Stimulated activated CD8-positive, alpha-beta memory T cell treated with anti-CD3 and anti-CD28 coated beads, Interleukin-15, amount 100 ng/mL, for 24 hours (primary cell): ENCODE measurements around the gene CYS1.
"Not testable (repeated sequence)": the region's sequence is repeated elsewhere in the genome, so short reads cannot be mapped to it uniquely, and the experiment has no call there.

Experiments
- DNase-seq: peaks from one replicate; pipeline ENCODE4 v3.0.0-alpha.2; 2020; ENCODE audit warnings: low read depth

CYS1 gene

DNA sequence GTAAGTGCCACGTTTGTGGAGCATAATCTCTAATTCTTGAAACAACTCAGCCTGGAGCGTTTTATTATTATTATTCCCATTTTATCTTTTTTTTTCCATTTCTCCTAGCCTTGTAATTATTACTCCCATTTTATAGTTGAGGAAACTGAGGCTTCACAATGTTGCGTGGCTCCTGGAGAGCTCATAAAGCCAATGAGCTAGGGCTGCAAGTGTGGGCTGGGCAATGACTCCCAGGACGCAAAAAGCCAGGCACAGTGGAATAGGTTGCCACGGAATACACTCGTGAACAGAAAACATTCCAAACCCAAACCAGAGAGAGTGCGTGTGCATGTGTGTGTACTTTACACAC lies 50.4 kb downstream of the CYS1 start:
- DNase-seq: no peak

DNA sequence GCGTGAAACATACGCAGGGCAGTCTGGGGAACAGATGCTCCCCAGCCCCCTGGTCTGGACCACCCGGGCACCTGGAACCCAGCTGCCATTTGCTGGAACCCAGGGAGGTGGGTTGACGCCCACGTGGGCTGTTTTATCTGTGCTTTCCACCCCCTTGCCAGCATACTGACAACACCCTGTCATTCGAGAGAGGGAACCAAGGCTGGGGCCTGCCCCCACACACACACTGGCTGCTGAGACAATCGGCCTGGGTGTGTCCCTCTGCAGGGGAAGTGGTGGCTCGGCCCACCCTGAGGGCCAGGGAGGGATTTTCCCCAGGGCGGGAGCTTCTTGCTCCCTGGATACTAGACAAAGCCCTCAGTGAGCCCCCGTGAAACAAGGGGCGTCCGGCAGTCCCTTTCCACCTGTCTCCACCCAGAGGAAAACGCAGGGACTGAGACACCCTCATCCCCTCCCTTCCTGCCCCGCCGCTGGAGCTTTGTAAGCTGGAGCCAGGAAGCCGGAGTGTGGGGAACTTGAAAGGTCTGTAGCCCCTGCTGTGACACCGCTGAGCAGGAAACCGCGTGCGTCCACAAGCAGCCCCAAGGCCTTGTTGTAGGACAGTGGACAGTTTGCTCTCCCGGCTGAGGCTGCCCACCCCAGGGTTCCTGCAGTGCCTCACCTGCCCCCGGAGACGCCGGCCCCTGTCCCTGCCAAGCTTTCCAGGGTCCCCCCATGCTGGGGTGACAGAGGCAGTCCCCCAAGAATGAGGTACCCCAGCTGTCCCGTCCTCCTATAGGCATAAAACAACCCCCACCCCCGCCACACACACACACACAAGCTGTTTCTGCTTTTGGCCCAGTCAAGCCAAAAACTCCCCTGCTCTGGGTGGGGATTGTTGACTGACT lies 51.0 kb downstream of the CYS1 start:
- peak; percentile 28 for DNase-seq

DNA sequence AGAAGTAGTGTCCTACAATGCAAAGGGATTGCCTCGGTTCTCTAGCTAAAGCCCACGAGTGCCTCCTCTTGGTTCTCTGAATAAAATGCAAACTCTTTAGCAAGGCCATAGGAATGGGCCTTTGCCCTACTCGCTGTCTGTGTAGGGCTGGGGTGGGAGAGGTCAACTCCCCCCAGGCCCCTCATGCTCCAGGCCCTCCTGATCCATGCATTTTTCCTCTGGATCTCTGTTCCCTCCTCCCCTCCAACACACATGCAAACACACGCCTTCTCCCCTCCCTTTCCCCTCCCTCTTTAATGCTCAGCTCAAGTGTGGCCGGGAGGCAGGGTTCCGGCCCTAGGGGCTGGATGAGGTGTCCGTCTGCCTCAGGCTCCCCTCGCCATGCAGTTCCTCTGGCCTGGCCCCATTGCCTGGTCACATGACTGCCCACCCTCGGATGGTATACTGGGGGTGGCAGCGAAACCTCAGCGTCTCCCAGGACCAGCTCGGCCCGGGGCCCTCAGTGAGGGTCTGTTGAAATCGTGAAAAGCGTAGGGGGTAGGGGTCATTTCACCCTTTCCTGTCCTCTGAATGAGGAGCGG lies 51.7 kb downstream of the CYS1 start:
- no peak for DNase-seq

DNA sequence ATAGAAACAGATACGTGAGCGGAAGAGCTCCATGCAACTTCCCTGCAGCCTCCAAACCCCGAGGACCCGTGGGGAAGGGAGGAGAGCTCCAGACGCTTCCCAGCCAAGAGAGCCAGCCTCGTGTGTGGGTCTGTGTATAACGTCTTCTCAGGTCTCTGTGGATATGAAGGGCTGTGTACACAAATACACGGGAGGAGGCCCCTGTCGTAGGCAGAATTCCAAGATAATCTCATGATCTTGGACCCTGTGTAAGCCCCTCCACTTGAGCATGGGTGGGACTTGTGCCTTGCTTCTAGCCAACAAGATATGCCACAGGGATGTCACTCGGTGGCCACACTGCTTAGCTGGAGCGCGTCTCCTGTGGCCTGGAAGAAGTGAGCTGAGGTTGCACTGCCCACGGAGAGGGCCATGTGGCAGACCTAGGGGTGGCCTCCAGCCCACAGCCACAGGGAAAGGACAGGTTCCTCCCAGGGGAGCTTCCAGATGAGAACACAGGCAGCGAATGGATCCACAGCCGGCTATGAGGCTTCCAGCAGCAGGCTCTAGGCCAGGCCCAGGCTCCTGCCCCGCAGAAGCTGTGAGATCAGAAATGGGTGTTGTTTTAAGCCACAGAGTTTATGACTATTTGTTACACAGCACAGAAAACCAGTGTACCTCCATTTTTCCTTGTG lies 52.4 kb downstream of the CYS1 start:
- no peak for DNase-seq

DNA sequence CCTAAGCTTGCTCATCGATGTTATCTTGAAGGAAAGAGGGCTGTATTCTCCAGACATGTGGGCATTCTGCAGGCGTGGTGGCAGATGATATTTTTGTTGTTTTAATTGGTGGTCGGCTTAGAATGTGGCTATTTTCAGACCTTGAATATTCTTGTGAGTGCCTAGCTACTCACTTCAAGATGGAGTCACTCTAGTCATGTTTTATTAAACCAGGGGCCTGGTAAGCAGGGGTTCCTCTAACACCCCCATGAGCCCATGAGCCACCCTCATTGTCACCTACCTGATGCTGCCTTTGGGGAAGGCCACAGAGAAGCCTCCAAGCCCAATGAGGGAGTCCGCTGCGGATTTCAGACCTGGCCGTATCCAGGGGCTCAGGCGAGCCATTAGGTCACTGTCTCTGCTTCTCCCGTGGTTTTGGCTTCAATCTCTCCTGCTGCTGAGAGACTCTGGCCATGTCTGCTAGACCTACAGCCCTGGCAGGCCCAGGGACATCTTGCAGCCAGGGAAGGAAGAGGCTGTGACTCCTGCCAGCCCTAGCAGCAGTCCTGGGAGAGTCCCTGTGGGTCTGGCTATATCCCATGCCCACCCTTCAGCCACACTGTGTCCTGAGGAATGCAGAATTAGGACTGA lies 53.2 kb downstream of the CYS1 start:
- no peak for DNase-seq

DNA sequence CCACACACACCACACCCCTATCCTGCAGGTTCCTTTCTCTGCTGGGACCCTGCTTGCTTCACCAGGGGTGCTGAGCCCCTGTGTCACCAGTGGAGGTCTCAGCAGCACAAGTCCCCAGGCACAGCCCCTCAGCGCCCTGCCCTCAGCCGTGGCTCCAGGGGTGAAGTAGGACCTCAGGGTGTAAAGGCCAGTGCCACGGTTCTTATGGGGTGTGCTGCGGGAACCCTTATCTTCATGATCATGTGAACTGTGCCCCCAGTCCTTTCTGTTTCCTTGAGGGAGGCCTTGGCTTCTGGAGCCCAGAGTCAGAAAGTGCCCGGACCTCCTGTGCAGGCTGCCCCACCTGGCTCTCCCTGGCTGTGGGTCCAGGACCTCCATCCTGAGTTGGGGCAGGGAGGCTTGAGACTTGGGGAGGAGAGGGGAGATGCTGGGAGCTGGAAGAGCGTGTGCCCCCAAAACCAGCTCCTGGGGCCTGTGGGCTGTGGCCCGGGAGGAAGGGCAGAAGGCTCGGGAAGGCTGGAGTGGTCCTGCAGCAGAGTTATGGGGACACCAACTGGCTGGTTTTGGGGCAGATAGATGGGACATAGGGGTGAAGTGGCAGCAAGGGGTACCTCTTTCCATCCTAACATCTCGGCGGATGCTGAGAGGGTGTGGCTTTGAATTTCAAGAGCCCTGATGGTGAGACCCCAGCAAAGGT lies 57.1 kb downstream of the CYS1 start:
- DNase-seq: no peak

DNA sequence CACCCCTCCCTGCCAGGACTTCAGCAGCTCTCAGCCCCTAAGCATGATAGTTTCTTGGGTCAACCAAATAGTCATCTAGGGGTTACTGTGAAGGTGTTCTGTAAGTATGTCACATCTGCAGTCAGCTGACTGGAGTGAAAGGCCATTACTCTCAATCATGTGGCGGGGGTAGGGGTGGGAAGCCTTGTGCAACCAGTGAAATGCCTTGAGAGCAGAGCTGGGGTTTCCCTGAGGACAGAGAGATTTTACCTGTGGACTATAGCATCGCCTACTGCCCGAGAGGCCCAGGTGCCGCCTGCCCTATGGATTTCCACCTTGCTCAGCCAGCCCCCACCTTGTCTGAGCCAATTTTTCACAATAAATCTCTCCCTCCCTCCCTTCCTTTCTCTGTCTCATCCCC lies 57.8 kb downstream of the CYS1 start:
- no peak for DNase-seq

DNA sequence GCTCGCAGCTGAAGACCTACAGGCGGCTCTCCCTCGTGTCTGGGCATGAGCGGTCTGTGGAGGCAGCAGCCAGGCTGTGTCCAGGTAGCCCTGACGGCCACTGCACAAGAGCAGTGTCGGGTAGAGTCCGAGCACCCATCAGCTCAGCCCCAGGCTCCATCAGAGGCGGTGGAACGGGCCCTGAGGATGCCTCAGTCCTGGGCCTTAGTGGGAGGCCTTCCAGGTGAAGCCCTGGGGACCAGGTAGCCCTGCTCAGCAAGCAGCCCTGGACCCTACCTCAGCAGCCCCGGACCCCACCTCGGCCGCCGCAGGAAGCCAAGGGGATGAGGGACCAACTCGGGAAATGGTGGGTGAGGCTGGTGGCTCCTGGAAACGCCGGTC lies 58.2 kb downstream of the CYS1 start:
- DNase-seq: no peak

DNA sequence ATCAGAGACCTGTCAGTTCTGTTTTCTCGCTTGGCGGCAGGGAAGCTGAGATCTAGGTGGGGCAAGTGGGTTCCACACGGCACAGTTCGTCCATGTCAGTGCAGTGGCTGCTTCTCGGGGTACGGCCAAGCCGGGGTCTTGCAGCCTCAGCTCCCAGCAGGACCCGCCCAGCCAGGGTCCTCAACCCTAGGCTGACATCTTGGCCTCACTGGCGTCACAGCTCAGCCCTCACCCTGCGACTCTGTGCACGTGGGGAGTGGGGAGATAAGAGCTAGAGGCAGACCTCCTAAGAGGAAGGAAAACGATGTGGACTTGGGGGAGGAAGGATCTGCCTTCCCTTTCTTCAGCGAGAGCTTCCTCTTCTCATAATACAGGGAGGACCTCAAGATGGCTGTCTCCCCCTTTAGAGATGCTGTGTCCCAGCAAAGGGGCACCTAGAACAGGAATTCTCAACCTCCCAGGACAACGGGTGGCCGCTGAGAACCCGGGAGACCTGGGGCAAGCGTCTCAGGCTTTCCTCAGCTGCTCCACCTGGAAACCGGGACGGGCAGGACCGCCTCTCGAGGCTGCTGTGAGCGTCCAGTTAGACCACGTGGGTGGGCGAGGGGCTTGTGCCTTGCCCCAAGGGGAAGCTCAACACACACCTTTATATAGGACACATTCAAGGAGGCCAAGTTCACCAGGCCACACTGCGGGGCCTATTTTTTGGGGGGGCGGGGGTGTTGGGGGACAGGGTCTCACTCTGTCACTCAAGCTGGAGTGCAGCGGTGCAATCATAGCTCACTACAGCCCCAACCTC lies 60.4 kb downstream of the CYS1 start:
- no peak for DNase-seq

DNA sequence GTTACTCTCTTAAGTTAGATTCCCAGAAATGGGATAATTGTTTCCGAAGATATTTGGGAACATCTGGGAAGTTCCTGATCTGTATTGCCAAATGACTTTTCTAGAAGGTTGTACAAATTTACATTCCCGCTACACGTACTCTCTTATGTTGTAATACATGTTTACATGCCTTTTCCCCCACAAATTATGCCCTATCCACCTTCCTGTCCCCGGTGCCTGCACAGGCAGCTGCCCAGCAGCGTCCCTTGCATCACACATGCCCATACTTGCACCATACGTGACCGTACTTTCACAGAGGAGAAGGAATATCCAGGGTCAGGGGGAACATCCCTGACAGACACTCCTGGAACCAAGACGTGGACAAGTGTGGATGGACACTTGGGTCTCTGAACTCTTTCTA lies 61.0 kb downstream of the CYS1 start:
- DNase-seq: no peak

DNA sequence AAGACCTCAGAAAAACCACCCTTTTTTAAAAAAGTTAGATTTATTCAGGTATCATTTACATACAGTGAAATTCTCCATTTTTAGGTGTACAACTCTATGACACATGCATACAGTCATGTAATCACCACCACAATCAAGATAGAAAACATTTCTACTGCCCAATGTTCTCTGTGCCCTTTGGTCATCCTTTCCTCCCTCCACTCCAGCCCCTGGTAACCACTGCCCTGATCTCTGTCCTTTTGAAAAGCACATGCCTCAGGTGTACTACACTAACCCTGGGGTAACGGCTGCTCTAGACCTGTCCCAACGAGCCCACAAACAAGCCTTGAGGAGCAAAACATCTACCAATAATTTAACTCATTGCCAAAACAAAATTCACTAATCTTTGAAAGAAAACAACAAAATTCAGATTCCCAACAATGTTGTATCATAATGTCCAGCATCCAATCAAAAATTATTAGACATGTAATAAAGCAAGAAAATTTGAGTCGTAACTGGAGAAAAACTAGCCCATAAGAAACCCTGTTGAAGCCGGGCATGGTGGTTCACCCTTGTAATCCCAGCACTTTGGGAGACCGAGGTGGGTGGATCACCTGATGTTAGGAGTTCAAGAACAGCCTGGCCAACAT lies 62.8 kb downstream of the CYS1 start:
- no peak for DNase-seq

DNA sequence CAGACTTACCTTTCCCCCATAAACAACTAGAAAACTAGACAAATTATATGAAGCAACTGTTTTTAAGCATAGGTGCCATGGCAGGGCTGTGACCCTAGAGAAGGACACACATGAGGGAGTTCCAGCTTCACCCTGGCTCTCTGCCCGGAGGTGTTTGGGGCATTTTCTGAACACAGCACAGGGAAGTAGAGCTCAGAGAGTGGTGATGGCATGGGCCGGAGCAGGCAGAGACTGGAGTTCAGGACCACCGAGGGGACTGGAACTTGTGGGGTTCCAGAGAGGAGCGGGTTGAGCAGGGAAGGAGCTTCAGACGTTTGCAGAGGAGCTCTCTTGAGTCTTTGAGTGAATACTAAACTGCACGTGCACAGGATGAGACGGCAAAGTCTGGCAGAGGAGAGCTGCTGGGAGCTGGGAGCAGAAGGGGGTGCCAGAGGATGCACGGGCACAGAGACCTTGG lies 63.4 kb downstream of the CYS1 start:
- DNase-seq: no peak

DNA sequence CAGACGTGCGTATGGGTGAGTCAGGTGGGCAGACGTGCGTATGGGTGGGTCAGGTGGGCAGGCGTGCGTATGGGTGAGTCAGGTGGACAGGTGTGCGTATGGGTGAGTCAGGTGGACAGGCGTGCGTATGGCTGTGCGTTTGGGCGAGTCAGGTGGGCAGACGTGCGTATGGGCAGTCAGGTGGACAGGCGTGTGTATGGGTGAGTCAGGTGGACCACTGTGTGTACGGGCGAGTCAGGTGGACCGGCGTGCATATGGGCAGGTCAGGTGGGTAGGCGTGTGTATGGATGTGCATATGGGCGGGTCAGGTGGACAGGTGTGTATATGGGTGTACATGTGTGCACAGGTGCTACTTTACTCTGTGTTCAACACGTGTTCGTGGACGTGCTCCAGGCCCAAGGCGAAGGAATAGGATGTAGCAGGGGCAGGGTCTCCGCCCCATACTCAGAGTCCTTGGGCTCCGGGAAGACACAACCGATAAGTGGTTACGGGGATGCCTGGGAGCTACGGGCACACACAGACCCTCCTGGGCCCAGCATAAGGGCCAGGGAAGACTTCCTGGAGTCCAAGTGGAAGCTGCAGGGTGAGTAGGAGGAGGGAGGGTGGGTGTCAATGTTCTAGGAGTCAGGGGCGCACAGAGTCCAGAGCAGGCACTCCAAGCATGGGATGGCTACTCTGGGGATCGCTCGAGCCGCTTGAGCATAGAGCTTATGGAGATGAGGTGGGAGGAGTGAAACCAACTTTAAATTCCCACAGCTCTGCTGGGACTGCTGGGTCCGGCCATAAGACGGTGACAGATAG lies 64.0 kb downstream of the CYS1 start:
- DNase-seq: no peak

DNA sequence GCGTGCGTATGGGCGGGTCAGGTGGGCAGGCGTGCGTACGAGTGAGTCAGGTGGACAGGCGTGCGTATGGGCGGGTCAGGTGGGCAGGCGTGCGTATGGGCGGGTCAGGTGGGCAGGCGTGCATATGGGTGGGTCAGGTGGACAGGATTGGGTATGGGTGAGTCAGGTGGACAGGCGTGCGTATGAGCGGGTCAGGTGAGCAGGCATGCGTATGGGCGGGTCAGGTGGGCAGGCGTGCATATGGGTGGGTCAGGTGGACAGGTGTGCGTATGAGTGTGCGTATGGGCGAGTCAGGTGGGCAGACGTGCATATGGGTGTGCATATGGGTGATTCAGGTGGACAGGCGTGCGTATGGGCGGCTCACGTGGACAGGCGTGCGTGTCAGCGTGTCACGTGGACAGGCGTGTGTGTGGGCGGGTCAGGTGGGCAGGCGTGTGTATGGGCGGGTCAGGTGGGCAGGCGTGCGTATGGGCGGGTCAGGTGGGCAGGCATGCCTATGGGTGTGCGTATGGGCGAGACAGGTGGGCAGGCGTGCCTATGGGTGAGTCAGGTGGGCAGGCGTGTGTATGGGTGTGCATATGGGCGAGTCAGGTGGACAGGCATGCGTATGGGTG lies 64.7 kb downstream of the CYS1 start:
- not testable (repeated sequence) for DNase-seq

DNA sequence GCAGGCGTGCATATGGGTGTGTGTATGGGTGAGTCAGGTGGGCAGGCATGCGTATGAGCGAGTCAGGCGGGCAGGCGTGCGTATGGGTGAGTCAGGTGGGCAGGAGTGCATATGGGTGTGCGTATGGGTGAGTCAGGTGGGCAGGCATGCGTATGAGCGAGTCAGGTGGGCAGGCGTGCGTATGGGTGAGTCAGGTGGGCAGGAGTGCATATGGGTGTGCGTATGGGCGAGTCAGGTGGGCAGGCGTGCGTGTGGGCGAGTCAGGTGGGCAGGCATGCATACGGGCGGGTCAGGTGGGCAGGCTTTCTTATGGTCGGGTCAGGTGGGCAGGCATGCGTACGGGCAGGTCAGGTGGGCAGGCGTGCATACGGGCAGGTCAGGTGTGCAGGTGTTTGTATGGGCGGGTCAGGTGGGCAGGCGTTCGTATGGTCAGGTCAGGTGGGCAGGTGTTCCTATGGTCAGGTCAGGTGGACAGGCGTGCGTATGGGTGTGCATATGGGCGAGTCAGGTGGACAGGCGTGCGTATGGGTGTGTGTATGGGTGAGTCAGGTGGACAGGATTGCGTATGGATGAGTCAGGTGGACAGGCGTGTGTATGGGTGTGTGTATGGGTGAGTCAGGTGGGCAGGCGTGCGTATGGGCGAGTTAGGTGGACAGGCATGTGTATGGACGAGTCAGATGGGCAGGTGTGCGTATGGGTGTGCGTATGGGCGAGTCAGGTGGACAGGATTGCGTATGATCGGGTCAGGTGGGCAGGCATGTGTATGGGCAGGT lies 65.6 kb downstream of the CYS1 start:
- no peak for DNase-seq

DNA sequence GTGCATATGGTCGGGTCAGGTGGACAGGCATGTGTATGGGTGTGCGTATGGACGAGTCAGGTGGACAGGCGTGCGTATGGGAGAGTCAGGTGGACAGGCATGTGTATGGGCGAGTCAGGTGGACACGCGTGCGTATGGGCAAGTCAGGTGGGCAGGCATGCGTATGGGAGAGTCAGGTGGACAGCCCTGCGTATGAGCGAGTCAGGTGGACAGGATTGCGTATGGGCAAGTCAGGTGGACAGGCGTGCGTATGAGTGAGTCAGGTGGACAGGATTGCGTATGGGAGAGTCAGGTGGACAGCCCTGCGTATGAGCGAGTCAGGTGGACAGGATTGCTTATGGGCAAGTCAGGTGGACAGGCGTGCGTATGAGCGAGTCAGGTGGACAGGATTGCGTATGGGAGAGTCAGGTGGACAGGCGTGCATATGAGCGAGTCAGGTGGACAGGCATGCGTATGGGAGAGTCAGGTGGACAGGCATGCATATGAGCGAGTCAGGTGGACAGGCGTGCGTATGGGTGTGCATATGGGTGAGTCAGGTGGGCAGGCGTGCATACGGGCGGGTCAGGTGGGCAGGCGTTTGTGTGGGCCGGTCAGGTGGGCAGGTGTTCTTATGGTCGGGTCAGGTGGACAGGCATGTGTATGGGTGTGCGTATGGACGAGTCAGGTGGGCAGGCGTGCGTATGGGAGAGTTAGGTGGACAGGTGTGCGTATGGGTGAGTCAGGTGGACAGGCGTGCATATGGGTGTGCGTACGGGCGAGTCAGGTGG lies 66.4 kb downstream of the CYS1 start:
- not testable (repeated sequence) for DNase-seq

DNA sequence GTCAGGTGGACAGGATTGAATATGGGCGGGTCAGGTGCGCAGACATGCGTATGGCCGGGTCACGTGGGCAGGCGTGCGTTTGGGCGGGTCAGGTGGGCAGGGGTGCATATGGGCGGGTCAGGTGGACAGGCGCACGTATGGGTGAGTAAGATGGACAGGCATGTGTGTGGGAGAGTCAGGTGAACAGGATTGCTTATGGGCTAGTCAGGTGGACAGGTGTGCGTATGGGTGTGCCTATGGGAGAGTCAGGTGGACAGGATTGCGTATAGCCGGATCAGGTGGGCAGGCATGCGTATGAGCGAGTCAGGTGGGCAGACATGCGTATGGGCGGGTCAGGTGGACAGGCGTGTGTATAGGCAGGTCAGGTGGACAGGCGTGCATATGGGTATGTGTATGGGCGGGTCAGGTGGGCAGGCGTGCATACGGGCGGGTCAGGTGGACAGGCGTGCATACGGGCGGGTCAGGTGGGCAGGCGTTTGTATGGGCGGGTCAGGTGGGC lies 67.2 kb downstream of the CYS1 start:
- DNase-seq: no peak
